Measurements from ENCODE around the gene ATRN.

Gene ATRN

GRCh38 chr20:3446779-3447178 is 24.0 kb upstream of the ATRN start:
- TF ChIP-seq CTCF (conservative IDR thresholded peaks at IDR 0.05; ENCODE audit: low read length) (no peak), EZH2phosphoT487 (IDR thresholded peaks at IDR 0.05; ENCODE audit: borderline replicate concordance) (no peak)
- no peak overlapping the region for H2AFZ ChIP-seq (ENCODE audit: low read length)
- no peak overlapping the region for H3K4me2 ChIP-seq (ENCODE audit: low read depth, low read length, poor library complexity, severe bottlenecking)
- H3K9me3 ChIP-seq (ENCODE audit: insufficient read depth, low read depth, low read length) = no peaks in the 10 kb centered on the region
- no peaks in the 10 kb centered on the region for H3K79me2 ChIP-seq (ENCODE audit: insufficient read depth, low read length)
- no peak overlapping the region for H3K4me3 ChIP-seq (ENCODE audit: low read length, poor library complexity, severe bottlenecking)
- H3K9me2 ChIP-seq (replicated peaks; ENCODE audit: low read depth, low read length) = no peaks in the 10 kb centered on the region
- no peaks in the 10 kb centered on the region for H4K20me1 ChIP-seq (ENCODE audit: insufficient read depth, low read length, poor library complexity, severe bottlenecking)
- H3K9ac ChIP-seq (ENCODE audit: low read depth, low read length, poor library complexity, severe bottlenecking) = no peak overlapping the region
- no peaks in the 10 kb centered on the region for H3K36me3 ChIP-seq (ENCODE audit: insufficient read depth, low read length)
- H3F3A ChIP-seq (ENCODE audit: low read depth) = no peaks in the 10 kb centered on the region
- H3K4me1 ChIP-seq (ENCODE audit: insufficient read depth, low read length, poor library complexity, severe bottlenecking) = no peaks in the 10 kb centered on the region
- H3K27me3 ChIP-seq (ENCODE audit: insufficient read depth, low read length, poor library complexity, severe bottlenecking) = no peaks in the 10 kb centered on the region

DNA sequence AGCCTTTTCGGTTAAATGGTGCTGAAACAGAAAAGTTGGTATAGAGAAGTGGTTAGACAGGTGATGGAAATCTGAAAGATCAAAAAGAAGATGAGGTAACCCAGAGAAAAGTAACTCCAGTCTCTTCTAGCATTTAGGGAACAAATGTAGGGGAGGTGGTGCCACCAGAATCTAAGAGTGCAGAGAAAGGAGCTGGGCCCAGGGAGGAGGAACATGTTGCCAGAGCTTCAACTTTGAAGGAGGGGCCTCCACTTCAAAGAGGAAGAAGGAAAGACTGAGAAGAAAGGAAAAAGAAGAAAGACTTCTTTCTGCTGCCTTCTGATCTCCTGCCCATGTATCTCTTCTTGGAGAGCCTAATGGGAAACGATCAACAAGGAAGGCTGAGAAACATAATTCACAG is 23.5 kb upstream of the ATRN start:
- Histone ChIP-seq H3K9me2 (replicated peaks; ENCODE audit: low read depth, low read length) (no peaks in the 10 kb centered on the region), H3K27me3 (ENCODE audit: insufficient read depth, low read length, poor library complexity, severe bottlenecking) (no peaks in the 10 kb centered on the region), H3K79me2 (ENCODE audit: insufficient read depth, low read length) (no peaks in the 10 kb centered on the region), H3K4me2 (ENCODE audit: low read depth, low read length, poor library complexity, severe bottlenecking) (no peak overlapping the region), H3K4me3 (ENCODE audit: low read length, poor library complexity, severe bottlenecking) (no peak overlapping the region), H3K36me3 (ENCODE audit: insufficient read depth, low read length) (no peaks in the 10 kb centered on the region), H3K4me1 (ENCODE audit: insufficient read depth, low read length, poor library complexity, severe bottlenecking) (no peaks in the 10 kb centered on the region), H2AFZ (ENCODE audit: low read length) (peak overlapping the region; percentile 72), H3K9me3 (ENCODE audit: insufficient read depth, low read depth, low read length) (no peaks in the 10 kb centered on the region), H4K20me1 (ENCODE audit: insufficient read depth, low read length, poor library complexity, severe bottlenecking) (no peaks in the 10 kb centered on the region), H3K9ac (ENCODE audit: low read depth, low read length, poor library complexity, severe bottlenecking) (no peak overlapping the region), H3F3A (ENCODE audit: low read depth) (no peaks in the 10 kb centered on the region)
- TF ChIP-seq EZH2phosphoT487 (IDR thresholded peaks at IDR 0.05; ENCODE audit: borderline replicate concordance) = no peak
- no peak for TF ChIP-seq CTCF (conservative IDR thresholded peaks at IDR 0.05; ENCODE audit: low read length)

DNA sequence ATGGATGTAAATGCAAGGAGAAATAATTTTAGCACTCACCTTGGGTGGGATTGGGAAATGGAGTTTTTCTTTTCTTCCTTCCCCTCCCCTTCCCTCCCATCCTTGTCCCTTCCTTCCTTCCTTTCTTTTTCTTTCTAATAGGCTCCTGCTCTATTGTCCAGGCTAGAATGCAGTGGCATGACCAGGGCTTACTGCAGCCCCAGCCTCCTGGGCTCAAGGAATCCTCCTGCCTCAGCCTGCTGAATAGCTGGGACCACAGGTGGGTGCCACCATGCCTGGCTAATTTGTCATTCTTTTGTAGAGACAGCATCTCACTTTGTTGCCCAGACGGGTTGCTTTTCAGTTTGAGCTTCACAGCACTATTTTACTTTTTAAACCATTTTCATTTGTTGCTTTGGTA is 21.5 kb upstream of the ATRN start:
- Histone ChIP-seq H3K27me3 (ENCODE audit: insufficient read depth, low read length, poor library complexity, severe bottlenecking) (no peaks in the 10 kb centered on the region), H3K9ac (ENCODE audit: low read depth, low read length, poor library complexity, severe bottlenecking) (no peak overlapping the region), H3K4me3 (ENCODE audit: low read length, poor library complexity, severe bottlenecking) (no peak overlapping the region), H3K79me2 (ENCODE audit: insufficient read depth, low read length) (no peaks in the 10 kb centered on the region), H2AFZ (ENCODE audit: low read length) (no peak overlapping the region), H4K20me1 (ENCODE audit: insufficient read depth, low read length, poor library complexity, severe bottlenecking) (no peaks in the 10 kb centered on the region), H3K36me3 (ENCODE audit: insufficient read depth, low read length) (no peaks in the 10 kb centered on the region), H3K9me3 (ENCODE audit: insufficient read depth, low read depth, low read length) (no peaks in the 10 kb centered on the region), H3K4me1 (ENCODE audit: insufficient read depth, low read length, poor library complexity, severe bottlenecking) (no peaks in the 10 kb centered on the region), H3F3A (ENCODE audit: low read depth) (no peaks in the 10 kb centered on the region), H3K4me2 (ENCODE audit: low read depth, low read length, poor library complexity, severe bottlenecking) (no peak overlapping the region), H3K9me2 (replicated peaks; ENCODE audit: low read depth, low read length) (no peaks in the 10 kb centered on the region)
- no peak for TF ChIP-seq EZH2phosphoT487 (IDR thresholded peaks at IDR 0.05; ENCODE audit: borderline replicate concordance)
- TF ChIP-seq CTCF (conservative IDR thresholded peaks at IDR 0.05; ENCODE audit: low read length) = no peak

Data from Loucy (cell line).